GM18873 (cell line): ENCODE data around the gene PDXK.

Experiments used
- ATAC-seq: cut with Tn5 transposase; IDR thresholded peaks from one replicate; pipeline ENCODE4 v1.9.1; 2021; ENCODE audit warnings: mild to moderate bottlenecking, moderate library complexity, moderate number of reproducible peaks; ENCODE audit not compliant: unreplicated experiment, low FRiP score

Gene PDXK

DNA sequence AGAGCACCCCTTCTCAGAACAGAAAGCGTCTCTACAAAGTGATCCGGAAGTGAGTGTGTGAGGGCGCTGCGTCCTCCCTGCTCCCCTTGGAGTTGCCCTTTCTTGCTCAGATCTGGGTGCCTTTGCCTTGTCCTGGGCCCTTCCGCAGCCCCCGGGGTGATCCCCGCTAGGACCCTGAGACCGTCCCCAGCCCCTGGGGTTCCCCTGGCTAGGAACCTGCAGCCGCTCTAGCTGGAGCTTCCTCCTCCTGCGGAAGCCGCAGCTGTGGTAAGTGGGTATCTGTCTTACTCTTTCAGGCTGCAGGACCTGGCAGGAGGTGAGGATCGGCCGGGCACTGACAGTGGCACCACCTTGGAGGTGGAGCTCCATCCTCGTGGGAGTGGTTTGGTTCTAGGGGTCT is 81.6 kb downstream of the PDXK start:
- ATAC-seq: no peak

DNA sequence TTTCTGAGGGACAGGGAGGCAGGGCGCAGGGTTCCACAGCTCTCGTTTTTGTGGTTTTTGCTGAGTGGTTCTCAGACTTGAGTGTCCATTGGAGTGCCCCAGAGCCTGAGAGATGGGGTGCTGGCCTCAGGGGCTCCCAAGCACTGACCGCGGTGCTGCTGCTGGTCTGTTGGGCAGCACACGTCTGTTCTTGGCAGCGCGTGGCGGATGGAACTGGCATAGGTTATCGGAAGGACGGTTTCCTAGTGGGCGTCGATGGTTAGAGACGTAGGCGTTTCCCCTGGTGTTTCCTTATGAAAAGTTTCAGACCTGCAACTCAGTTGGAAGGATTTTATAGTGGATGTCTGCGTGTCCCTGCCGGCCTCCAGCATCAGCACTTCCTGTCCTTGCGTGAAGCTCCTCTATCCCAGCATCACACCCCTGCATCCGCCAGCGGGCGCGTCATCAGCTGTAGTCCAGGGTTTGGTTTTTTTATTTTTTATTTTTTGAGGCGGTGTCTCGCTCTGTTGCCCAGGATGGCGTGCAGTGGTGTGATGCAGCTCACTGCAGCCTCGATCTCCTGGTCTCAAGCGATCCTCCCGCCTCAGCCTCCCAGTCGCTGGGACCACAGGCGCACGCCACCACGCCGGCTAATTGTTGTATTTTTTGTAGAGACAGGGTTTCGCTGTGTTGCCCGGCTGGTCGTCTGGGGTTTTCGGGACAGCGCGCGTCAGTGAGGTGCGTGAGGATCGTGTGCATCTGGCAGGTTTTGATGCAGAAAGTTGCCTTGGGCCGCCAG is 82.3 kb downstream of the PDXK start:
- ATAC-seq: no peak

DNA sequence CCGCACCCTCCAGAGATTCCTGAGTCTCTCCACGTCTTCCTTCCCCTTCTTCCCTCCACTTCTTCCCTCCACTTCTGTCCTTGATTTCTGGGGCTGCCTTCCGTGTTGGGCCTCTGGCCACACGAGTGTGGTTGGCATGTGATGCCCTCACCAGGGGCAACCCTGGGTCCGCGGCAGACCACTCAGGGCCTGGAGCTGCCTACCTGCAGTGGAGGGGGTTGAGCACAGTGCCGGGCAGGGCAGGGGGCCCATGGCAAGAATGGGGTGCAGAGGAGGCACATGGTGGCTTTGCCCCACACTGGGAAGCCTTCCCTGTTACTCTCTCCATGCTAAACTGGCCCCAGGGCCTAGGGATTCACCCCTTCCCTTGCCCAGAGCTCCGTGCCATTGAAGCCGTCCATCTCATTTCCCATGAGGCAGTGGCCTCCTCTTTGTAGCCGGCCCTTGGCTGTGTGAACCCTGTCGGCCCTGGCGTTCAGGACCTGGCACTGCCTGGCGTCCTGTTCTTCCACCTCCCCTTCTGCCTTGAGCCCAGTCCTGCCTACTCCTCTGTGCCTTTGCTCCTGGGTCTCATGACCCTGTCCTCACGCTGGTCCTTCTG is 83.9 kb downstream of the PDXK start:
- no peak for ATAC-seq

DNA sequence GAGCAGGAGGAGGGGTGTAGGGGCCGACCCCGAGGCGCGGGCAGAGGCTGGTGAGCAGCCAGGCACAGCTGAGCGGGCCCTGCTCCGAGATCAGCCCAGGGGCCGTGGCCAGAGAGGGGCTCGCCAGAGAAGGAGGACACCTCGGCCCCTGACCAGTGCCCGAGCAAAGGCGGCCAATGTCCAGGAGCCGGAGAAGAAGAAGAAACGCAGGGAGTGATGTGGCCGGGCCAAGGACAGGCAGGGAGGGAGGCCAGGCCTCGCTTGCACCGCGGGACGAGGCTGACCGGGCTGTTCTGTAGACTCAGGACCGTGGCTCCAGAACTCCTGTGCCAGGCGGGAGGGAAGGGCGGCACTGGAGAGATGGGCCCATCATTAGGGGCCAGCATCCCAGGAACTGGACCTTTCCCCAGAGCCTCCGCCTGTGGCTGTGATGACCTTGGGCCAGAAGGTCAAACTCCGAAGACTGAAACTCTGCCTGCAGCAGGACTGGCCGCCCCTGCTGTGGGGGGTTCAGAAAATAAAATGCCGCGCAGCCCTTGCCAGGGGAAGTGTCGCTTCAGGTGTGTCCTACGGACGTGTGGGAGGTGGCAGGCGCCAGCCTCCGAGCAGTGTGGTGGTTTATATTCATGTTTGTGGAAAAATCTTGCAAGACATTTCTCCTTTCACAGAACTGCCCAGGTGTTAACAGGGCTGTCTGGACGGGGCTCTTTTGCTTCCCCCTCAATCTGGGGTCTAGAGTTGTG is 84.8 kb downstream of the PDXK start:
- ATAC-seq: no peak

DNA sequence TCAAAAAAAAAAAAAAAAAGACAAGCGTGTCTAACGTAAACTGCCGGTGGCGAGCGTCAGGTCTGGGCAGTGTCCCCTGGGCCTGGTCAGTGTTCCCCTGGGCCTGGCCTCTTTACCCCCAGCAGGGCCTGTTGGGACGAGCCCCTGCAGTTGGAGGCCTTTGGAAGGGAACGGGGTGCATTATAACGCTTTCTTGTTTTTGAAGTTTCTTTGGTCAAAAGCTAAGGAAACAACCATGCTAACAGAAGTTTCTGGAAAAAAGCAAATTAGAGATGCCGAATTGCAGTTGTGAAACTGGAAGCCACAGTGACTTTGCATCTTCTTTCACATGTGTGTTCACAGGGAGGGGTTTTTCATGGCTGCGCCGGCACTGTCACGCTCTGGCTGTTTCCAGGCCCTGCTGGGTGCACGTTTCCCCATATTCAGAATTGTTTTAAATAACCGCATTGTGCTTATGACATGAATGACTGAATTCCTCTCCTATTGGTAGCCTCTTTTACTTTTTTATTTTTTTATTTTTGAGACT is 86.4 kb downstream of the PDXK start:
- ATAC-seq: peak; percentile 62

DNA sequence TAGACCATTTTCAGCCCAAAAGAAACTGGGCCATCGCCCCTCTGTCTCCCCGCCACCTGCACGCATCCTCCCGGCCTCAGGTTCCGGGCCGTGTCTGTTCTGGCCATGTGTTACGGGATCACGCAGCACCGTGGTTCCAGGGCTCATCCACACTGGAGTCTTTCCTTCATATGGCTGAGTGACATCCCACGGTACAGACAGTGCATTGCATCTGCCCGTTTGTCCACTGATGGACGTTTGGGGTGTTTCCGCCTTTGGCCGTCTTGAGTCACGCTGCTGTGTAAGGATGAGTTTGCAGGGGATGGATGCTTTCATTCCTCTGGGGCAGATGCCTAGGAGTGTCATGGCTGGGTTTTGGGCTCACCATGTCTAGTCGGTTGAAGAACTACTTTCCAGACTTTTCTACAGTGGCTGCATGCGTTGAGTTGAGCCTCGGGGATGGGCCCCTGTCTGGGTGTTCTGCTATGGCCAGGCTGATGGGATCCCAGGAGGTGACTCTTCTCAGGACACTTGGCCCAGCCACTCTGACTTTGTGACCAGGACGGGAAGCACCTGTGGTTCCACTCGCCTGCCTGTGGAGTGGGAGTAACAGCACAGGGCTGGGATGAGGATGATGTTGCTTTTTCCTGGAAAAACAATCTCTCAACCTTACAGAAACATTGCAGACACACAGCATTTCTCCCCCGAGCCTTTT is 87.2 kb downstream of the PDXK start:
- ATAC-seq: no peak

DNA sequence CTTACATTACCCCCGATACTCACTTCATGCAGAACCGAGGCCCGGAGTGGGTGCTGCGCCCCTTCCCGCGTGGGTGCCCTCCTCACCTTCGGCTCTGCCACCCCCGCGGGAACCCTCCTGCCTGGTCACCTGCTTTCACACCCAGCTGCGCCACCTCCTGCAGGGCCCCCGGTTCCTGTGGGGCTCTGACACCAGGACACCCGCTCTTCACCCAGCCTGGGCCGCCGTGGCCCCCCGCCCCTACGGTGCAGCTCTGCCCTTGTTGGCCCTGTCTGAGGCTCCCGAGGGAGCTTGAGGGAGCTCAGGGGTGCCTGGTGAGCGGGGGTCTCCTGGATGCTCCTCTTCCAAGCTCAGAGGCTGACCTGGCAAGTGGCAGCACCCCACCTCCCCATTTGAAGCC is 89.4 kb downstream of the PDXK start:
- ATAC-seq: no peak

DNA sequence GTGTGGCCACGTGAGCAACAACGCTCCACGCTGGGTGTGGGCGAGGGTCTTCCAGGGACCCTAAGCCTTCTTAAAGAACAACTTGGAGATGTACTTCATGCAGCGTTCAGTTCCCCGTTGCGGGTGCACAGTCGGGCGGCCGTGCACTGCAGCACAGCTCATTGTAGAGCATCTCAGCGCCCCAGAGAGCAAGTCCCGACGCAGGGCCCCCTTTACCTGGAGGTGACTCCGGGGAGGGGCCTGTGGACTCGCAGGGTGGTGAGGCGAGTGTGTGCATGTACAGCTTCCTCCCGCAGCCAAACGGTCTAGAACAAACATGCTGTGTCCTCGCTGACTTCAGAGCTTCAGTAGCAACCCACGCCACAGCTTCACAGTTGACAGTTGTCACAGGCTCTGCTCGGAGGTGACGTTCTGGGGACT is 89.9 kb downstream of the PDXK start:
- ATAC-seq: no peak

DNA sequence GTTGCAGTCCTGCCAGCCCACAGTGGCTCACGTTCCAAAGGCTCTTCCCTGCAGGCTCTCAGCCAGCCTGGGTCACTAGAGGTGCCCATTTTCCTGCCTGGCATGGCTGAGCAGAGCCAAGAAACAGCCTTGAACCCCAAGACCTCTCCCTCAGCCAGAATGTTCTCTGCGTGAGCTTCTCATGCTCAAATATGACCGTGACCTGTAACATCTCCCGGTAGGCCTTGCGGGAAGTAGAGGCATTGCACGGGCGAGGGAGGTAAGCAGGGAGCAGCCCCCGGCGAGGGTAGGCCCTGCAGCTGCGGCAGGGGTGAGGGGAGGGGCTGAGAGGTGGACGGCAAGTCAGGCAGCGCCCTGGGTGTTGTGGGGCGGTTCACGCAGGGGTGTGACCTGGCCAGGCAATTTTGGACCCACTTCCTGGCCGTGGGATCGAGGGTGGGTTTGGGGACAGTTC is 90.4 kb downstream of the PDXK start:
- no peak for ATAC-seq

DNA sequence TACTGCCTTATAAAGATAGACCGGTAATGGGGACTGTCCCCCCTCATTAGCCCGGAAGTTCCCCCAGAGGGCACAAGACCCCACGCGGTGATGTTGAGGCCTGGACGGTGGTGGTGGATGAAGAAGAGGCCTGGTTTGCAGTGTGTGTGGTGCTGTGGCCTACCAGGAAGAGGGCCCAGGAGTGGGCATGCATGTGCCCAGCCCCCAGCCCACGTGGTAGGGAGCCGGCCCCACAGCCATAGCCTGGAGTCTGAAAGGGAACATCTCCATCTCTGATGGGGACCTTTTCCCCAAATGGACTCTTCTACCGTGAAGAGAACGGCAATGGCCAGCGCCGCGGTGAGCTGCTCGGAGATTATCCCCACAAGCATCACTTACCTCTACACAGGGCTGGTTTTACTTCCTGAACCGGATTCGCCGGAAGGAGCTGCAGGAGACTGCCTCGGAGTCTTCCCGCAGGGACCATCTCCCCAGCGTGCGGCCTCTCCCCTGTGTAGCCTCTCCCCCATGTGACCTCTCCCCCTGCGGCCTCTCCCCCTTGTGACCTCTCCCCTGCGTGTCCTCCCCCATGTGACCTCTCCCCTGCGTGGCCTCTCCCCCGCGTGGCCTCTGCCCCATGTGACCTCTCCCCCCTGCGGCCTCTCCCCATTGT is 91.0 kb downstream of the PDXK start:
- ATAC-seq: no peak

DNA sequence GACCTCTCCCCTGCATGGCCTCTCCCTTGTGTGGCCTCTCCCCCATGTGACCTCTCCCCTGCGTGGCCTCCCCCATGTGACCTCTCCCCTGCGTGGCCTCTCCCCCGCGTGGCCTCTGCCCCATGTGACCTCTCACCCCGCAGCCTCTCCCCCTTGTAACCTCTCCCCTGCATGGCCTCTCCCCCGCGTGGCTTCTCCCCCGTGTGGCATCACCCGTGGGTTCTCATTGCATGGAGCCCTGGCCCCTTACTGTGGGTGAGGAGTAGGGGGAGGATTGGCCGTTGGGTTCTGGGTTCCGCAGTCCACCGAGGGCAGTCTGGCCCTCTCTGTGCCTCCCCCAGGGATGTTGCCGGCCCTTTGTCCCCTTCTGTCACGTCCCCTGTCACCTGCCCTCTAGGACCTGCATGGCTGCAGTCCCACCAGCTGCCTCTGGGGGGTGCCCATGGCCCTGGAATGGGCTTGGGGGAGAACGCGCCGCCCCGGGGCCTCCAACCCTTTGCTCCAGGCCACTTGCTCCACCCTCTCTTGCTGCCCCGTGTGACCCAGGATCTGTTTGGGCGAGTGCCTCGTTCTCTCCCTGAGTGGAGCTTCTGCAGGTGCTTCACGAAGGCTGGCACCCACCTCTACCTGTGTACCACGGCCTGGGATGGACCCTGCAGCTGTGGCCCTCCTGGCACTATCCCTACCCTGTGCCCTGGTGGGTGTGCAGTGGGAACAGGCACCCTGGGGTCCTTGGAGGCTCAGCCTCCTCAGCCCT is 91.8 kb downstream of the PDXK start:
- ATAC-seq: no peak

DNA sequence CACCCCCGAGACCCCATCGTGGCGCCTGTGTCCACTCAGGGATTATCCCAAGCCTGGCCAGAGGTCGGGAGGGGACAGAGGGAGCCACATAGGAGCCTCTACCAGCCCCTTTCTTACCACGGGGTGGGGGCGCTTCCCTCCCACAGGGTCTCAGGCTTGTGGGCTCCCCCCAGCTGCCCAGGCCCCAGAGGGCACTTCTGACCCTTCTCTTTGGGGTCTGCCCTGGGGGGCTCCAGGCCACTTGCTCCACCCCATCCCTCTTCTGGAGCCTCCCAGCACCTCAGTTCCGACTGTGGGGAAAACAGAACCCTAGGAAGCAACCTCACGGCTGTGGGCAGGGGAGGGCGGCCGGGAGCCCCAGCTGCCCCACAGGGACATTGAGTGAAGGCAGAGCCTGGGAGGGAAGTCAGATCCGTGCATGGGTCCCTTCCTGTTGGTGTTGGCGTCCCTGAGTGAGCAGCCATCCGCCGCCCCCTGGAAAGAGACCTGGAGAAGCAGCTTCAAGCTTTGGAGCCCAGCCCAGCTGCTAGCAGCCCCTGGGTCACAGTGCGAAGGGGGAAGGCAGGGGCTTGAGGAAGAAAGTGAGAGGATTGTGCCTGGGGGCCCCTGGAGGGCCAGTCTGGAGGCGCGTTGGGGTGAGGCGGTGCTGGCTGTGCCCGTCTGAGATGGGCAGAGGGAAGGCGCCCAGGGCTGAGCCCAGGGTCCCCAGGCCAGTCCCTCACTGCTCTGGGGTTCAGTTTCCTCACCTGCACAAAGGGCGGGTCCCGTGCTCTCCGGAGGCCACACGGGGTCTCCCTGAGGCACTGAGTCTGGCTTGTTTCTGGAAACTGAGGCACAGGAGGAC is 92.6 kb downstream of the PDXK start:
- ATAC-seq: no peak
